Measurements from ENCODE around the gene TSPAN2. TPM values are rescaled to one million over a fixed set of nuclear protein-coding genes. Genes with fewer than 3 reads are reported as not detected.

TSPAN2 gene
- polyA plus RNA-seq, 1 donor from 2014 or later = 34.4 TPM

Other genes starting within 250 kb of the TSPAN2 start
- not detected in 2 replicates for gene SYCP1, start 234.6 kb downstream of the TSPAN2 start, polyA plus RNA-seq
- not detected in 2 replicates for gene TSHB, start 59.7 kb downstream of the TSPAN2 start, polyA plus RNA-seq
- not detected in 2 replicates for gene NGF, start 248.7 kb upstream of the TSPAN2 start, polyA plus RNA-seq

Data from neural cell (in vitro differentiated cells).